ENCODE results near the gene NFU1. TPM values are rescaled to one million over a fixed set of nuclear protein-coding genes. Genes with fewer than 3 reads are reported as not detected.
A peak's percentile ranks its signal among the peaks of the same experiment; 100 is the strongest.

NFU1 gene
- total RNA-seq, 4 donors from 2014 or later: 36.5 to 84.8 (median 47.3) TPM

DNA sequence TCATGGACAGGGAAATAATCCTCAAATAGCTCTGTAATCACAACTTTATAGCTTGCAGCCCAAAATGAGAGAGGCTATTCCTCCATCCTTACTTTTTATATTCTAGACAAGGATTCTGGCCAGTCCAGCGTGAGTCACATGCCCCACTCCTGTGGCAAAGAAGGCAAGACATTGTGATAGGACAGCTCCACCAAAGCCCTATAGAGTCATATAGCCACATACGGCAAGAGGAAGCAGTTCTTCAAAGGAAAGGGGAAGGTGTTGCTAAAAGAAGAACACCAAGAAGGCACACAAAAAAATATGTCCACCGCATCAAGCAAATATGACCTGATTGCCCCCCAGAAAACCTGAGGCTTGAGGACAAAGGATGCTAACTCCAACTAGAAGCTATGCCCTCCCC, 46.8 kb downstream of the NFU1 start:
- TF ChIP-seq, protein P1, sequence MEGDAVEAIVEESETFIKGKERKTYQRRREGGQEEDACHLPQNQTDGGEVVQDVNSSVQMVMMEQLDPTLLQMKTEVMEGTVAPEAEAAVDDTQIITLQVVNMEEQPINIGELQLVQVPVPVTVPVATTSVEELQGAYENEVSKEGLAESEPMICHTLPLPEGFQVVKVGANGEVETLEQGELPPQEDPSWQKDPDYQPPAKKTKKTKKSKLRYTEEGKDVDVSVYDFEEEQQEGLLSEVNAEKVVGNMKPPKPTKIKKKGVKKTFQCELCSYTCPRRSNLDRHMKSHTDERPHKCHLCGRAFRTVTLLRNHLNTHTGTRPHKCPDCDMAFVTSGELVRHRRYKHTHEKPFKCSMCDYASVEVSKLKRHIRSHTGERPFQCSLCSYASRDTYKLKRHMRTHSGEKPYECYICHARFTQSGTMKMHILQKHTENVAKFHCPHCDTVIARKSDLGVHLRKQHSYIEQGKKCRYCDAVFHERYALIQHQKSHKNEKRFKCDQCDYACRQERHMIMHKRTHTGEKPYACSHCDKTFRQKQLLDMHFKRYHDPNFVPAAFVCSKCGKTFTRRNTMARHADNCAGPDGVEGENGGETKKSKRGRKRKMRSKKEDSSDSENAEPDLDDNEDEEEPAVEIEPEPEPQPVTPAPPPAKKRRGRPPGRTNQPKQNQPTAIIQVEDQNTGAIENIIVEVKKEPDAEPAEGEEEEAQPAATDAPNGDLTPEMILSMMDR (IDR thresholded peaks at IDR 0.05): no peak
- DNase-seq (ENCODE audit: low spot score) (no peak), ATAC-seq (ENCODE audit: low FRiP score) (no peak)

DNA sequence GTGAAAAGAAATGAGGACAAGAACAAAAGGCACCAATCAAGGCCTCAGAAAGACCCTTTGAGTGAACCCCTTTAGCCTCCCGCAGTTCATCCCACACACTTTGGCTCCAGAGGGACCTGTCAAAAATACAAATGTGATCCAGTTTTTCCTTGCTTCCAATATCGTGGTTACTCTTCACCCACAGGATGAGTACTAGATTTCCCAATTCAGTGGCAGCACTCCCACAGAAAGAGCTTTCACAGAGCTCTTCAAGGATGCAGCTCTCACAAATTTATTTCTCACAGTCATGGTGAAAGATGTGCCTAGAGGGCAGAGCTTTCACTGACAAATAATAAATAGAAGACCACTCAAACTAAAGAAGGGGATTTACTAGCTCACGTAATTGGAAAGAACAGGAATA, 47.2 kb downstream of the NFU1 start:
- DNase-seq (ENCODE audit: low spot score) (no peak), ATAC-seq (ENCODE audit: low FRiP score) (no peak)
- TF ChIP-seq, protein P1 (IDR thresholded peaks at IDR 0.05): no peak

GRCh38 chr2:69389271-69389670, 48.0 kb downstream of the NFU1 start:
- ATAC-seq (ENCODE audit: low FRiP score) (no peak), DNase-seq (ENCODE audit: low spot score) (no peak)
- TF ChIP-seq, protein P1 (IDR thresholded peaks at IDR 0.05): no peak

GRCh38 chr2:69387770-69388481, 49.3 kb downstream of the NFU1 start:
- ATAC-seq (ENCODE audit: low FRiP score) (peak; percentile 8), DNase-seq (ENCODE audit: low spot score) (no peak)
- TF ChIP-seq, protein P1 (IDR thresholded peaks at IDR 0.05): no peak

GRCh38 chr2:69386789-69387734, 50.2 kb downstream of the NFU1 start, which contains the start of gene GFPT1:
Gene GFPT1, minus strand, starts transcription at chr2:69387227. Its CDS starts 156 bp downstream, at chr2:69387071.
- peak; percentile 96 for ATAC-seq (ENCODE audit: low FRiP score)
- DNase-seq (ENCODE audit: low spot score): peak; percentile 63
- TF ChIP-seq, protein P1 (IDR thresholded peaks at IDR 0.05): no peak

DNA sequence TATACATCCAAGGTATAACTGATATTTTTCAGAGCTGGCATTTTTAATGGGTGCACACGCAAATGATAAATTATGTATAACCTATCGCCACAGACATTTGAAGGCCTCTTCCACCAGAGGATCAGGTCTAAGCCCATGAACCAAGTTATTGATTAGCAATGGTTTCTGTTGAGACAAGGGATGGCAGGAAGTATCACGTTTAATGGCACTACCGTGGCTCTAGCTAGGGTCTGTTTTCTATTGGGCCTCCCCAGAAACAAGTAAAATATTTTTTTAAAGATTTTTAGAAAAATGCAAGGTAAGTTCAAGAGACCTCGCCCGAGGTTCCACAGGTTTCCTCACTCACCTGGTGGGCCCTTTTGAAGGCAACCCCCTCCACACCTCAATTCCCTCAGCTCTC, 50.9 kb downstream of the NFU1 start:
- TF ChIP-seq, protein P1 (IDR thresholded peaks at IDR 0.05): no peak
- DNase-seq (ENCODE audit: low spot score) (no peak), ATAC-seq (ENCODE audit: low FRiP score) (no peak)
